GM19099 (cell line): Measurements from ENCODE around the gene FOXD2.

Source experiments
- POLR2A ChIP-seq: IDR thresholded peaks from 3 replicates; pipeline ENCODE4 v1.6.1; 2011; ENCODE audit warnings: low read depth; ENCODE audit not compliant: insufficient read length; ENCODE audit errors: extremely low read depth

Gene FOXD2

GRCh38 chr1:47432071-47433036 lies 5.5 kb upstream of the FOXD2 start:
- TF ChIP-seq POLR2A = no peak

- no peak for TF ChIP-seq POLR2A
Measured at GRCh38 chr1:47433037-47433421, 4.8 kb upstream of the FOXD2 start.

- no peak for TF ChIP-seq POLR2A
Measured at GRCh38 chr1:47433477-47434050, 4.3 kb upstream of the FOXD2 start.

GRCh38 chr1:47434051-47434842 lies 3.6 kb upstream of the FOXD2 start:
- no peak for TF ChIP-seq POLR2A

- TF ChIP-seq POLR2A = no peak
Measured at GRCh38 chr1:47435506-47436303, 2.1 kb upstream of the FOXD2 start.

GRCh38 chr1:47436304-47436978 lies 1.4 kb upstream of the FOXD2 start:
- peak; percentile 40 for TF ChIP-seq POLR2A

GRCh38 chr1:47436979-47437446 lies 831 bp upstream of the FOXD2 start:
- TF ChIP-seq POLR2A = no peak

GRCh38 chr1:47438165-47439016 lies 547 bp downstream of the FOXD2 start:
- TF ChIP-seq POLR2A = no peak

- no peak for TF ChIP-seq POLR2A
Measured at GRCh38 chr1:47439017-47439818, 1.4 kb downstream of the FOXD2 start.

GRCh38 chr1:47439819-47440598 lies 2.2 kb downstream of the FOXD2 start:
- TF ChIP-seq POLR2A = no peak

- TF ChIP-seq POLR2A = no peak
Measured at GRCh38 chr1:47440599-47441081, 2.8 kb downstream of the FOXD2 start.
